Activated CD8-positive, alpha-beta memory T cell treated with anti-CD3 and anti-CD28 coated beads for 24 hours (primary cell): ENCODE results near the gene SEC14L3.
"Not testable (repeated sequence)": the region's sequence is repeated elsewhere in the genome, so short reads cannot be mapped to it uniquely, and the experiment has no call there.

Experiments used
- DNase-seq: peaks from one replicate; pipeline ENCODE4 v3.0.0-alpha.2; 2020

The SEC14L3 gene

GRCh38 chr22:30485362-30485988 is 13.7 kb upstream of the SEC14L3 start:
- peak; percentile 89 for DNase-seq

- no peak for DNase-seq
Observed at GRCh38 chr22:30483169-30483568, 11.4 kb upstream of the SEC14L3 start.

GRCh38 chr22:30481711-30482110 is 9.9 kb upstream of the SEC14L3 start:
- DNase-seq, result no peak

- DNase-seq, result no peak
Observed at GRCh38 chr22:30479981-30480380, 8.2 kb upstream of the SEC14L3 start.

GRCh38 chr22:30474683-30475424 is 3.0 kb upstream of the SEC14L3 start:
- no peak for DNase-seq

GRCh38 chr22:30474121-30474520 is 2.3 kb upstream of the SEC14L3 start:
- DNase-seq, result no peak

- DNase-seq, result no peak
Observed at GRCh38 chr22:30472994-30473720, 1.3 kb upstream of the SEC14L3 start.

- no peak for DNase-seq
Observed at GRCh38 chr22:30470655-30471054, 1.2 kb downstream of the SEC14L3 start.

- DNase-seq, result no peak
Observed at GRCh38 chr22:30469165-30469564, 2.7 kb downstream of the SEC14L3 start.

- DNase-seq, result not testable (repeated sequence)
Observed at GRCh38 chr22:30460555-30460954, 11.3 kb downstream of the SEC14L3 start.

GRCh38 chr22:30460147-30460546 is 11.7 kb downstream of the SEC14L3 start:
- DNase-seq, result no peak

GRCh38 chr22:30459181-30460052 is 12.4 kb downstream of the SEC14L3 start:
- DNase-seq, result no peak

GRCh38 chr22:30457981-30458380 is 13.8 kb downstream of the SEC14L3 start:
- no peak for DNase-seq

GRCh38 chr22:30455075-30455840 is 16.6 kb downstream of the SEC14L3 start:
- no peak for DNase-seq

- DNase-seq, result no peak
Observed at GRCh38 chr22:30453731-30454510, 17.9 kb downstream of the SEC14L3 start.

- DNase-seq, result no peak
Observed at GRCh38 chr22:30452861-30453260, 19.0 kb downstream of the SEC14L3 start.

GRCh38 chr22:30451488-30451887 is 20.3 kb downstream of the SEC14L3 start:
- not testable (repeated sequence) for DNase-seq

- no peak for DNase-seq
Observed at GRCh38 chr22:30447656-30448055, 24.2 kb downstream of the SEC14L3 start.

- DNase-seq, result no peak
Observed at GRCh38 chr22:30445438-30446145, 26.2 kb downstream of the SEC14L3 start.

GRCh38 chr22:30444632-30445437 is 27.0 kb downstream of the SEC14L3 start:
- DNase-seq, result peak; percentile 75
